ENCODE data around the gene SLC30A2.

Gene SLC30A2

GRCh38 chr1:26019641-26020315 lies 26.1 kb downstream of the SLC30A2 start:
- no peak for TF ChIP-seq CTCF (IDR thresholded peaks at IDR 0.05; ENCODE audit: low read depth, low read length, missing control alignments)
- no peak for DNase-seq (ENCODE audit: extremely low read depth, low read depth)
- no peak overlapping the region for H3K4me3 ChIP-seq (replicated peaks; ENCODE audit: low read depth, low read length)

GRCh38 chr1:26017606-26018005 lies 28.3 kb downstream of the SLC30A2 start:
- no peak for DNase-seq (ENCODE audit: extremely low read depth, low read depth)
- no peak overlapping the region for H3K4me3 ChIP-seq (replicated peaks; ENCODE audit: low read depth, low read length)
- no peak for TF ChIP-seq CTCF (IDR thresholded peaks at IDR 0.05; ENCODE audit: low read depth, low read length, missing control alignments)

GRCh38 chr1:26016953-26017545 lies 28.9 kb downstream of the SLC30A2 start:
- no peak for TF ChIP-seq CTCF (IDR thresholded peaks at IDR 0.05; ENCODE audit: low read depth, low read length, missing control alignments)
- no peak for DNase-seq (ENCODE audit: extremely low read depth, low read depth)
- no peak overlapping the region for H3K4me3 ChIP-seq (replicated peaks; ENCODE audit: low read depth, low read length)

- H3K4me3 ChIP-seq (replicated peaks; ENCODE audit: low read depth, low read length): no peak overlapping the region
- no peak for DNase-seq (ENCODE audit: extremely low read depth, low read depth)
- TF ChIP-seq CTCF (IDR thresholded peaks at IDR 0.05; ENCODE audit: low read depth, low read length, missing control alignments): no peak
Measured at GRCh38 chr1:26016258-26016952, 29.5 kb downstream of the SLC30A2 start.

GRCh38 chr1:26015358-26015757 lies 30.6 kb downstream of the SLC30A2 start:
- DNase-seq (ENCODE audit: extremely low read depth, low read depth): no peak
- H3K4me3 ChIP-seq (replicated peaks; ENCODE audit: low read depth, low read length): no peak overlapping the region
- TF ChIP-seq CTCF (IDR thresholded peaks at IDR 0.05; ENCODE audit: low read depth, low read length, missing control alignments): no peak

GRCh38 chr1:26014179-26014578 lies 31.7 kb downstream of the SLC30A2 start:
- H3K4me3 ChIP-seq (replicated peaks; ENCODE audit: low read depth, low read length): no peak overlapping the region
- TF ChIP-seq CTCF (IDR thresholded peaks at IDR 0.05; ENCODE audit: low read depth, low read length, missing control alignments): no peak
- DNase-seq (ENCODE audit: extremely low read depth, low read depth): no peak
